DND-41 (cell line): Measurements from ENCODE around the gene LCTL.

Experiments used
- EZH2 ChIP-seq: IDR thresholded peaks from 3 replicates; pipeline ENCODE4 v1.6.1; 2012; ENCODE audit warnings: borderline replicate concordance, low read depth, mild to moderate bottlenecking, moderate library complexity, low read length, inconsistent platforms; ENCODE audit not compliant: severe bottlenecking
- TF ChIP-seq, protein P1 (sequence below): IDR thresholded peaks from 2 replicates; pipeline ENCODE4 v1.5.1; 2012; ENCODE audit warnings: borderline replicate concordance, low read length, moderate library complexity, mild to moderate bottlenecking; ENCODE audit not compliant: poor library complexity, severe bottlenecking; ENCODE audit errors: extremely low read depth

DNA sequence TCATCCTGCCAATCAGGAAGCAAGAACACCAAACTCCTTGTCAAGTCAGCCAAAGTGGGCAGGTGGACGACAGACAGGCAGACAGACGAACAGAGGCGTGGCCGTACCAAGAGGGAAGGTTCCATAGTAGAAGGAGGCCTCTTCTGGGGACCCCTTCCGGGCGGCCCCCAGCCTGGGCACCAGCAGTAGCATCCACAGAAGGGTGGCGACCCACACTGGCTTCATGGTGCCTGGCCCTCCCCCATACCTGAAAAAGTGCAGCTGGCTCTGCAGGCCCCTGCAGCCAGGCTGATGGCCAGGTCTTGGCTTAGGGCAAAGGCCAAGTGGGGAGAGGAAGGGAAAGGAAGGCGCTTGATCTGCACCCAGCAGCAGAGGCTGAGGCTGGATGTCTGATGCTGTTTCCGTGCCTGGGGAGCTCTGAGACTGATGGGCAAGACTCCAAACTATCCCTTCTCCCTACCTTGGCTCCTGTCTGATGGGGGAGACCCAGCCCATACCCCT lies 607 bp downstream of the LCTL start:
- TF ChIP-seq EZH2 = no peak
- TF ChIP-seq, protein P1, sequence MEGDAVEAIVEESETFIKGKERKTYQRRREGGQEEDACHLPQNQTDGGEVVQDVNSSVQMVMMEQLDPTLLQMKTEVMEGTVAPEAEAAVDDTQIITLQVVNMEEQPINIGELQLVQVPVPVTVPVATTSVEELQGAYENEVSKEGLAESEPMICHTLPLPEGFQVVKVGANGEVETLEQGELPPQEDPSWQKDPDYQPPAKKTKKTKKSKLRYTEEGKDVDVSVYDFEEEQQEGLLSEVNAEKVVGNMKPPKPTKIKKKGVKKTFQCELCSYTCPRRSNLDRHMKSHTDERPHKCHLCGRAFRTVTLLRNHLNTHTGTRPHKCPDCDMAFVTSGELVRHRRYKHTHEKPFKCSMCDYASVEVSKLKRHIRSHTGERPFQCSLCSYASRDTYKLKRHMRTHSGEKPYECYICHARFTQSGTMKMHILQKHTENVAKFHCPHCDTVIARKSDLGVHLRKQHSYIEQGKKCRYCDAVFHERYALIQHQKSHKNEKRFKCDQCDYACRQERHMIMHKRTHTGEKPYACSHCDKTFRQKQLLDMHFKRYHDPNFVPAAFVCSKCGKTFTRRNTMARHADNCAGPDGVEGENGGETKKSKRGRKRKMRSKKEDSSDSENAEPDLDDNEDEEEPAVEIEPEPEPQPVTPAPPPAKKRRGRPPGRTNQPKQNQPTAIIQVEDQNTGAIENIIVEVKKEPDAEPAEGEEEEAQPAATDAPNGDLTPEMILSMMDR = no peak
